AG04450 (cell line): ENCODE measurements around the gene LRRC10. TPM values are rescaled to one million over a fixed set of nuclear protein-coding genes. Genes with fewer than 3 reads are reported as not detected.

Source experiments
- CTCF ChIA-PET: fragments of 300-600, 350-600 bp; formaldehyde crosslinking; extraction: SDS; loops from one replicate; lab custom pipeline; 2022; ENCODE audit warnings: antibody characterized with exemption, inconsistent platforms; lab: Charles Lee
- POLR2A ChIA-PET: fragments of 350-600 bp; formaldehyde crosslinking; extraction: SDS; loops from one replicate; lab custom pipeline; 2021; ENCODE audit warnings: antibody characterized with exemption, inconsistent platforms; lab: Yijun Ruan, JAX
- DNase-seq: peaks from one replicate; pipeline ENCODE4 v3.0.0-alpha.2; 2011; ENCODE audit warnings: low read depth, low spot score
- H3K27ac ChIP-seq: one replicate; pipeline ENCODE4 v1.5.1; 2012; ENCODE audit warnings: low read depth, low read length, control low read depth
- H3K27me3 ChIP-seq: one replicate; pipeline ENCODE4 v1.6.0; 2012; ENCODE audit warnings: low read length; ENCODE audit not compliant: control insufficient read depth, insufficient read depth
- H3K4me3 ChIP-seq: 2 replicates; pipeline ENCODE4 v1.5.1; 2011; ENCODE audit warnings: mild to moderate bottlenecking, low read depth, low read length, control low read depth
- H3K9me3 ChIP-seq: 2 replicates; pipeline ENCODE4 v1.5.1; 2012; ENCODE audit warnings: low read length; ENCODE audit not compliant: control insufficient read depth, insufficient read depth
- CTCF ChIP-seq: IDR thresholded peaks from 2 replicates; pipeline ENCODE4 v1.5.1; 2011; ENCODE audit warnings: low read depth, low read length, control low read depth, inconsistent platforms
- polyA minus RNA-seq: library from RNA; depleted of rRNA, polyadenylated mRNA; stranded (reverse); fragments of >200 nt; gene quantifications from 2 replicates; pipeline ENCODE4 v1.2.3, GENCODE V29; 2011; rRNA and poly(A)+ RNA removed
- polyA plus RNA-seq: library from polyadenylated mRNA; depleted of rRNA; stranded (reverse); fragments of >200 nt; gene quantifications from 2 replicates; pipeline ENCODE4 v1.2.3, GENCODE V29; 2011; rRNA removed

LRRC10 gene
- not detected in 2 replicates for polyA plus RNA-seq
- not detected in 2 replicates for polyA minus RNA-seq

- DNase-seq = no peak
- POLR2A ChIA-PET = no interaction called here
- TF ChIP-seq CTCF = no peak
- Histone ChIP-seq H3K9me3 (no peaks in the 10 kb centered on the region; the same call in 1 of the 2 replicates), H3K27me3 (peaks cover 6% of the 10 kb centered on the region), H3K27ac (no peak within 1 kb of the TSS), H3K4me3 (no peak within 1 kb of the TSS)
- CTCF ChIA-PET = interaction anchor here (0.5 kb wide), 1 partner anchor 29 kb away, joined by 3 read pairs; no protein-coding TSS in a partner anchor
Observed at GRCh38 chr12:69610729-69611128, at the start of gene LRRC10. TSS of gene LRRC10 (minus strand) at chr12:69610907. CDS start at chr12:69610838, 69 bp downstream.

- no peak for DNase-seq
- Histone ChIP-seq H3K27me3 (no peaks in the 10 kb centered on the region), H3K9me3 (no peaks in the 10 kb centered on the region), H3K4me3 (no peak overlapping the region), H3K27ac (no peak overlapping the region)
- POLR2A ChIA-PET = no interaction called here
- CTCF ChIA-PET = interaction anchor here (0.5 kb wide), 1 partner anchor 14 kb away, joined by 5 read pairs; no protein-coding TSS in a partner anchor
- no peak for TF ChIP-seq CTCF
Observed at GRCh38 chr12:69660164-69660863, 49.6 kb upstream of the LRRC10 start.

- H3K27ac ChIP-seq = no peak overlapping the region
- CTCF ChIA-PET = interaction anchor here (0.6 to 5.9 kb wide), 2 partner anchors 18 to 301 kb away, joined by 3 to 39 read pairs; no protein-coding TSS in a partner anchor
- no peak for TF ChIP-seq CTCF
Observed at GRCh38 chr12:69658203-69658602, 47.5 kb upstream of the LRRC10 start.

GRCh38 chr12:69657376-69658137 lies 46.9 kb upstream of the LRRC10 start:
- TF ChIP-seq CTCF = no peak
- DNase-seq = no peak
- ChIA-PET CTCF (interaction anchor here (0.6 to 5.9 kb wide), 2 partner anchors 18 to 300 kb away, joined by 3 to 39 read pairs; no protein-coding TSS in a partner anchor), POLR2A (no interaction called here)
- Histone ChIP-seq H3K27ac (peak overlapping the region; percentile 34), H3K9me3 (no peaks in the 10 kb centered on the region), H3K4me3 (no peak overlapping the region), H3K27me3 (no peaks in the 10 kb centered on the region)

More at GRCh38 chr12:69658203-69658602, 47.5 kb upstream of the LRRC10 start:
- Histone ChIP-seq H3K27me3 (no peaks in the 10 kb centered on the region), H3K4me3 (no peak overlapping the region), H3K9me3 (no peaks in the 10 kb centered on the region)
- DNase-seq = no peak
- POLR2A ChIA-PET = no interaction called here
